Measurements from ENCODE around the gene PHKG2. TPM values are rescaled to one million over a fixed set of nuclear protein-coding genes. Genes with fewer than 3 reads are reported as not detected.

Gene PHKG2
- total RNA-seq, 2 donors from 2014 or later = 50.2 to 63.8 TPM

GRCh38 chr16:30794634-30795033 lies 46.4 kb downstream of the PHKG2 start:
- no peaks in the 10 kb centered on the region for H3K36me3 Mint-ChIP-seq
- no peak for ATAC-seq
- no peak overlapping the region for H3K4me3 Mint-ChIP-seq
- H3K27ac Mint-ChIP-seq = no peak overlapping the region
- no peaks in the 10 kb centered on the region for H3K27me3 Mint-ChIP-seq
- no peaks in the 10 kb centered on the region for H3K9me3 Mint-ChIP-seq
- no peaks in the 10 kb centered on the region for H3K4me1 Mint-ChIP-seq (ENCODE audit: low read depth in 2 of 2)
- no peak for DNase-seq (ENCODE audit: low spot score)

DNA sequence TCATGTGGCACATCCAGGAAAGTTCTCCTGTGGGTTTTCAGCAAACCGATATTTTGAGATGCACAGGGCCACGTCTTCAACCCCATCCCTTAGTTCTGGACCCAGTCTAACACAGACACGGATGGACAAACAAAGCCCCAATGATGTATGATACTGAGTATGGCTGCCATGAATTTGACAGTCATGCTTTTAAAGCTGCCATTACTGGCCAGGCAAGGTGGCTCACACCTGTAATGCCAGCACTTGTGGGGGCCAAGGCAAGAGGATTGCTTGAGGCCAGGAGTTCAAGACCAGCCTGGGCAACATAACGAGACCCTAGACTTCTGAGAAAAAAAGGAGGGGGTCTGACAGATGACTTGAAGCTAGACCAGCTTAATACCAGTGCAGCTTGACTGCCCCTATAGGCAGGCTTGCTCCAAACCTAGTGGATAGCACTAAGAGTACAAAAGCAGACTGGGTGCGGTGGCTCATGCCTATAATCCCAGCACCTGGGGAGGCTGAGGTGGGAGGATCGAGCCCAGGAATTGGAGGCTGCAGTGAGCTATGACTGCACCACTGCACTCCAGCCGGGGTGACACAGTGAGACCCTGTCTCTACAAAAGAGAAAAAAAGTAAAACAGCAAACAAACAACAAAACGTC lies 49.6 kb downstream of the PHKG2 start:
- Mint-ChIP-seq H3K4me1 (ENCODE audit: low read depth in 2 of 2) (no peaks in the 10 kb centered on the region), H3K27me3 (no peaks in the 10 kb centered on the region), H3K27ac (no peak overlapping the region), H3K9me3 (no peaks in the 10 kb centered on the region), H3K36me3 (no peaks in the 10 kb centered on the region), H3K4me3 (no peak overlapping the region)
- ATAC-seq (no peak), DNase-seq (ENCODE audit: low spot score) (no peak)

Other genes starting within 250 kb of the PHKG2 start
- 10 to 100 TPM; 10.4 to 11.8 TPM for gene ZNF768, start 221.9 kb upstream of the PHKG2 start, total RNA-seq
- 10 to 100 TPM in 1 of 2 donors, 1 to 10 TPM in 1; 8.7 to 10.3 TPM for gene ZNF747, start 213.6 kb upstream of the PHKG2 start, total RNA-seq
- 10 to 100 TPM; 14.9 to 22.9 TPM for gene ZNF764, start 190.1 kb upstream of the PHKG2 start, total RNA-seq
- gene ZNF688, start 176.7 kb upstream of the PHKG2 start, total RNA-seq = 1 to 10 TPM; 8.3 to 8.9 TPM
- gene ZNF785, start 162.7 kb upstream of the PHKG2 start, total RNA-seq = 10 to 100 TPM; 13.3 to 20.0 TPM
- gene ZNF689, start 138.0 kb upstream of the PHKG2 start, total RNA-seq = 10 to 100 TPM in 1 of 2 donors, 1 to 10 TPM in 1; 9.4 to 14.3 TPM
- 100 to 1,000 TPM; 128 to 197 TPM for gene PRR14, start 97.5 kb upstream of the PHKG2 start, total RNA-seq
- gene FBRS, start 90.0 kb upstream of the PHKG2 start, total RNA-seq = 100 to 1,000 TPM; 140 to 147 TPM
- gene SRCAP, start 49.3 kb upstream of the PHKG2 start, total RNA-seq = 100 to 1,000 TPM in 1 of 2 donors, 10 to 100 TPM in 1; 90.8 to 121 TPM
- gene CFAP119, start 13.6 kb downstream of the PHKG2 start, total RNA-seq = 10 to 100 TPM in 1 of 2 donors, 1 to 10 TPM in 1; 3.4 to 17.0 TPM
- 100 to 1,000 TPM; 120 to 161 TPM for gene RNF40, start 13.9 kb downstream of the PHKG2 start, total RNA-seq
- gene ZNF629, start 38.8 kb downstream of the PHKG2 start, total RNA-seq = 1 to 10 TPM in 1 of 2 donors, under 1 TPM in 1; 0.98 to 3.8 TPM
- 10 to 100 TPM; 35.3 to 65.0 TPM for gene BCL7C, start 145.7 kb downstream of the PHKG2 start, total RNA-seq
- under 1 TPM; 0.17 to 0.36 TPM for gene CTF1, start 148.2 kb downstream of the PHKG2 start, total RNA-seq
- 10 to 100 TPM; 22.8 to 42.0 TPM for gene FBXL19, start 175.1 kb downstream of the PHKG2 start, total RNA-seq
- gene ORAI3, start 200.6 kb downstream of the PHKG2 start, total RNA-seq = 10 to 100 TPM in 1 of 2 donors, 1 to 10 TPM in 1; 7.4 to 16.8 TPM
- 10 to 100 TPM; 27.5 to 40.0 TPM for gene SETD1A, start 209.3 kb downstream of the PHKG2 start, total RNA-seq
- gene HSD3B7, start 236.8 kb downstream of the PHKG2 start, total RNA-seq = 1 to 10 TPM; 2.3 to 5.3 TPM